MCF 10A (cell line): Measurements from ENCODE around the gene RAB31. TPM values are rescaled to one million over a fixed set of nuclear protein-coding genes. Genes with fewer than 3 reads are reported as not detected.
A peak's percentile ranks its signal among the peaks of the same experiment; 100 is the strongest.

Experiments
- BruUV-seq: library from RNA; stranded (reverse); fragments of 400-500 nt; replicated peaks from 2 replicates; lab custom pipeline; 2021; lab: Mats Ljungman, UMichigan
- CTCF ChIA-PET: fragments of 300-600 bp; sonication (Branson Sonifier 250); formaldehyde crosslinking; extraction: SDS; loops from one replicate; lab custom pipeline; 2021; ENCODE audit warnings: antibody characterized with exemption, inconsistent platforms; lab: Yijun Ruan, JAX
- POLR2A ChIA-PET: fragments of 300-600, 350-650 bp; sonication (Branson Sonifier 250); formaldehyde crosslinking; extraction: SDS; loops from one replicate; lab custom pipeline; 2020; ENCODE audit warnings: antibody characterized with exemption, inconsistent platforms; lab: Yijun Ruan, JAX
- DNase-seq: peaks from one replicate; pipeline ENCODE4 v3.0.0-alpha.2; 2018; ENCODE audit not compliant: unreplicated experiment
- H3K27ac Mint-ChIP-seq: one replicate; pipeline ENCODE4 v1.8.0; 2022; ENCODE audit warnings: mild to moderate bottlenecking, low read depth, mixed read lengths; ENCODE audit not compliant: unreplicated experiment
- H3K27me3 Mint-ChIP-seq: one replicate; pipeline ENCODE4 v1.8.0; 2022; ENCODE audit warnings: mixed read lengths; ENCODE audit not compliant: insufficient read depth, unreplicated experiment
- H3K36me3 Mint-ChIP-seq: one replicate; pipeline ENCODE4 v1.8.0; 2022; ENCODE audit warnings: mild to moderate bottlenecking, moderate library complexity, mixed read lengths; ENCODE audit not compliant: insufficient read depth, unreplicated experiment
- H3K4me1 Mint-ChIP-seq: one replicate; pipeline ENCODE4 v1.8.0; 2022; ENCODE audit warnings: mixed read lengths; ENCODE audit not compliant: insufficient read depth, unreplicated experiment
- H3K4me3 Mint-ChIP-seq: one replicate; pipeline ENCODE4 v1.8.0; 2022; ENCODE audit warnings: mild to moderate bottlenecking, moderate library complexity, mixed read lengths; ENCODE audit not compliant: unreplicated experiment
- H3K9me3 Mint-ChIP-seq: one replicate; pipeline ENCODE4 v1.8.0; 2022; ENCODE audit warnings: mixed read lengths; ENCODE audit not compliant: unreplicated experiment
- CTCF ChIP-seq: fragments of 200-600 bp; IDR thresholded peaks from one replicate; pipeline ENCODE4 v1.8.0; 2022; ENCODE audit warnings: antibody characterized with exemption, mild to moderate bottlenecking; ENCODE audit not compliant: unreplicated experiment
- intact Hi-C: fragments of 100-400 bp; cut with micrococcal nuclease; formaldehyde crosslinking; loops from 2 replicates; pipeline ENCODE4 v1.14.1; 2022
- total RNA-seq: library from RNA; stranded (reverse); gene quantifications from 2 replicates; pipeline ENCODE4 v1.2.3, GENCODE V29; 2022

The RAB31 gene
- total RNA-seq, 1 experiment from 2014 or later, result 6.1 TPM

DNA sequence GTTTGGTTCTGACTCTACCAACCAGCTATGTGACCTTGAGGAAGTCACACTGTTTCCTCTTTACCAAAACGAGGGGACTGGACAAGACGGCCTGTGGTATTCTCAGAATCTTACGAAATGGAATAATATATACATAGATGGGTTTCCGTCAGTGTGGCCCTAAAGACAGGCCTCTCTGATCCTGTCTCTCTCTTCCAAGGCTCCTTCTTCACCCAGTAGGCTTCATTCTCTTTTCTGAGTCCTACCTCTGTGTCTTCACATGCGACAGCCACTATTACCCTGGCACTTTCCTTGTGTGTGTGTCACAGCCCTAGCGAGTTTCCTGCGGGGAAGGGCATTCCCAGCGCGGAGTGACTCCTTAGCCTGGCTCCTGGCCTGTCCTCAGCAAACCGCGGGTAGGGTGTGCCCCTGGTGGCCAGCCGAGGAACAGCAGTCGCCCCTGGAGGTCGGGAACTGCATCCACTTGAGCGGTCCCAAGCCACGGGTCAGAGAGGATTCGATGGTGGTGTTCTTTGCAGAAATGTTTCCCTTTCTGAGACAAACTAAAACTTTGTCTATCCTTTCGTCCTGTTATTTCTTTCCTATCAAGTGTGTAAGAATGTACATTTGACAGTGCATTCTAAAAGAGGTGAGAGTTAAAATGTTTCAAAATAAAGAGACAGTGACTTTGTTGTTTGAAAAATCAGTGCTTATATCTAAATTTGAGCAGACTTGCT lies 63.3 kb downstream of the RAB31 start:
- H3K27ac Mint-ChIP-seq, result no peak overlapping the region
- no TSS peak for BruUV-seq
- no peaks in the 10 kb centered on the region for H3K36me3 Mint-ChIP-seq

GRCh38 chr18:9771977-9772660 lies 64.0 kb downstream of the RAB31 start:
- POLR2A ChIA-PET, result interaction anchor here (0.6 kb wide), 1 partner anchor 72 kb away, joined by 4 read pairs; no protein-coding TSS in a partner anchor

More for the DNA sequence above, 63.3 kb downstream of the RAB31 start:
- intact Hi-C loops, result loop anchor here (1.0 to 10.0 kb wide), 4 partner anchors 87 to 197 kb away; partner anchors contain the start of gene VAPA
- TF ChIP-seq CTCF, result peak; percentile 96
- POLR2A ChIA-PET, result no interaction called here
- DNase-seq, result peak; percentile 74
- Mint-ChIP-seq H3K4me1 (peaks cover 6% of the 10 kb centered on the region), H3K4me3 (no peak overlapping the region), H3K27me3 (no peaks in the 10 kb centered on the region), H3K9me3 (no peaks in the 10 kb centered on the region)
- CTCF ChIA-PET, result interaction anchor here (0.5 to 2.9 kb wide), 8 partner anchors 8 to 185 kb away, joined by 3 to 7 read pairs (median 5); no protein-coding TSS in a partner anchor

GRCh38 chr18:9772847-9773677 lies 65.0 kb downstream of the RAB31 start:
- DNase-seq, result no peak
- ChIA-PET POLR2A (interaction anchor here (0.6 to 0.8 kb wide), 3 partner anchors 50 to 180 kb away, joined by 3 to 4 read pairs (median 3); no protein-coding TSS in a partner anchor), CTCF (interaction anchor here (0.7 to 2.9 kb wide), 5 partner anchors 11 to 199 kb away, joined by 3 to 6 read pairs (median 5); no protein-coding TSS in a partner anchor)
- intact Hi-C loops, result loop anchor here (10.0 kb wide), 2 partner anchors 142 to 198 kb away; partner anchors contain the start of gene VAPA
- TF ChIP-seq CTCF, result no peak
- no peaks in the 10 kb centered on the region for H3K36me3 Mint-ChIP-seq
- peaks cover 6% of the 10 kb centered on the region for H3K4me1 Mint-ChIP-seq
- no peak overlapping the region for H3K27ac Mint-ChIP-seq
- no peak overlapping the region for H3K4me3 Mint-ChIP-seq
- H3K9me3 Mint-ChIP-seq, result no peaks in the 10 kb centered on the region
- no TSS peak for BruUV-seq
- H3K27me3 Mint-ChIP-seq, result no peaks in the 10 kb centered on the region

More at GRCh38 chr18:9771977-9772660, 64.0 kb downstream of the RAB31 start:
- DNase-seq, result no peak
- no peaks in the 10 kb centered on the region for H3K9me3 Mint-ChIP-seq
- no peak overlapping the region for H3K4me3 Mint-ChIP-seq
- intact Hi-C loops, result loop anchor here (1.0 to 10.0 kb wide), 4 partner anchors 88 to 197 kb away; partner anchors contain the start of gene VAPA
- no peak overlapping the region for H3K27ac Mint-ChIP-seq
- peaks cover 6% of the 10 kb centered on the region for H3K4me1 Mint-ChIP-seq
- no peak for TF ChIP-seq CTCF
- no TSS peak for BruUV-seq
- H3K36me3 Mint-ChIP-seq, result no peaks in the 10 kb centered on the region
- CTCF ChIA-PET, result interaction anchor here (0.7 to 2.9 kb wide), 6 partner anchors 10 to 198 kb away, joined by 3 to 6 read pairs (median 4); no protein-coding TSS in a partner anchor
- no peaks in the 10 kb centered on the region for H3K27me3 Mint-ChIP-seq
